HG03097 (cell line): ENCODE data around the gene ENTPD5.
"Not testable (repeated sequence)": the region's sequence is repeated elsewhere in the genome, so short reads cannot be mapped to it uniquely, and the experiment has no call there.

Experiments
- ATAC-seq: cut with Tn5 transposase; IDR thresholded peaks from one replicate; pipeline ENCODE4 v1.9.1; 2021; ENCODE audit not compliant: unreplicated experiment, low FRiP score

The ENTPD5 gene

DNA sequence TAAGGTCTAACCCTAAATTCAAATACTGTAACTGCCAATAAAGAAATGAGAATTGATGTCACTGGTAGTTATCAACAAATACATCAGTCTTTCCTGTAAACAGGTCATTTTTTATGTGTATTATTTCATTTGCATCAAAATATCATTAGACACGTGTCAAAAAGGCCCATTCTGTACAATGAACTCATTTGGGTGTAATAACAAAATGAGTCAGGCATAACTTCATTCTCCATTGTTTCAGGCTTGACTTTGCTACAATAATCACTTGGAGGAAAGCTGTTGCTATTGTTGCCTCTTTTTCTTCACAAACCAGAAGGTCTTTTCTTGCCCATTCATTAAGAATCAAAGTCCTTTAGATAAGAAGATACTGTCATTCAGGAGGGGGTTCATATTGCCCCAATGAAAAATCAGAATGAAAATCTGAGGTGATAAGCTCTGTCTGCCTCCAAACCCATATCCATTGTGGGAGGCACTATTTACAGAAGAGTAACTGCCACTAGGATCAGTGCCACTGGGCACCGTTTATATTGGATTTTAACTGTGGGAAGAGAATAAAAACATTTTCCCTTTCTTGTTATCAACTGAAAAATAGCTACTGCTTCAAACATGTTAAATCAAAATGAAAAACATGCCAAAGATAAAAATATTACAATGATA, 10.1 kb downstream of the ENTPD5 start:
- ATAC-seq = no peak

DNA sequence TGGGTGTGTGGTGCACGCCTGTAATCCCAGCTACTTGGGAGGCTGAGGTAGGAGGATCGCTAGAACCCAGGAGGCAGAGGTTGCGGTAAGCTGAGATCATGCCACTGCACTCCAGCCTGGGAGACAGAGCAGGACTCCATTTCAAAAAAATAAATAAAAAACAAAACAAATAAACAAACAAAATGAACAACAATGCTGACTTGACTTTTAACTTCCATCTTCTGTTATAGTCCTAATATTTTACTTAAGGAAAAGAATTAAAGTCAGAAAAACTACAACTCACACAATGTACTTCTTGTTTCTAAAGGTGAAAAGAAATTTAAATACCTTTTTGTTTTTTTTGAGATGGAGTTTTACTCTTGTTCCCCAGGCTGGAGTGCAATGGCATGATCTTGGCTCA, 13.4 kb downstream of the ENTPD5 start:
- ATAC-seq = not testable (repeated sequence)

DNA sequence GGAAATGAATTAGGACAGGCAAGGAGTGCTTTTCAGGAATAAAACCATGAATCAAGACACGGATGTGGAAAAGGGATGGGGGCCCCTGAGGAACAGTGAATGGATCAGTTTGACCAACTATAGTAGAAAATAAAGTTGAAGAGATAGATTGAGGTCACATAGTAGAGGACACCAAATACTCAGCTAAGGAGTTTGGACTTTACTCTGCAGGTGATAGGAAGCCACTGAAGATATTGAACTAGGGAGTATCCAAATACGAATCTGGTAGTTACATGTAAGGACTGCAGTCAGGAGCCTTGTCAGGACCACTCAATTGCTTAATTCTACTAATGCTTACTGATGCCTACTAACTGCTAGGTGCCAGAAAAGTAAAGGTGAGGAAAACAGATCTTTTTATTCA, 20.4 kb downstream of the ENTPD5 start:
- ATAC-seq = no peak

DNA sequence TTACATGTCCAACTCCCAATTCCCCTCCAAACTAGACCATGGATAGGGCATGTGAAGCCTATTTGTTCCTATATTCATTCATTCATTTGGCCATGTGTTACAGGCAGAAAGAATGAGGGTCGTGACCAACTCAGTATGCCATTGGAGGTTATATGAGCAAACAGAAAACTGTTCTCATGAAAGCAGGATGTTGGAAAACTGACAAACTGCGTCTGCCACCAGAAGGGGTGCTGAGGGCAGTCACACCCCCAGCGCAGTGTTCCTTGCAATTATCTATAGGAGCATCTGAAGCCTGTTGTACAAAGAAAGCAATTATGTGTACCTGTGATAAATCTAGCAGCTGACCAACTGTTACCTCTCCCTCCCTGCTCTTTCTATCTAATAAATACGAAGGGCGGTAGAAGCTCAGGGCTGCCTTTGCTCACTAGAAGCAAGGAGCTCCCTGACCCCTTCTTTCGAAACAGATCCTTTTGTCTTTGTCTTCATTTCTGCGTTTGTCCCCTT, 21.1 kb downstream of the ENTPD5 start:
- no peak for ATAC-seq

DNA sequence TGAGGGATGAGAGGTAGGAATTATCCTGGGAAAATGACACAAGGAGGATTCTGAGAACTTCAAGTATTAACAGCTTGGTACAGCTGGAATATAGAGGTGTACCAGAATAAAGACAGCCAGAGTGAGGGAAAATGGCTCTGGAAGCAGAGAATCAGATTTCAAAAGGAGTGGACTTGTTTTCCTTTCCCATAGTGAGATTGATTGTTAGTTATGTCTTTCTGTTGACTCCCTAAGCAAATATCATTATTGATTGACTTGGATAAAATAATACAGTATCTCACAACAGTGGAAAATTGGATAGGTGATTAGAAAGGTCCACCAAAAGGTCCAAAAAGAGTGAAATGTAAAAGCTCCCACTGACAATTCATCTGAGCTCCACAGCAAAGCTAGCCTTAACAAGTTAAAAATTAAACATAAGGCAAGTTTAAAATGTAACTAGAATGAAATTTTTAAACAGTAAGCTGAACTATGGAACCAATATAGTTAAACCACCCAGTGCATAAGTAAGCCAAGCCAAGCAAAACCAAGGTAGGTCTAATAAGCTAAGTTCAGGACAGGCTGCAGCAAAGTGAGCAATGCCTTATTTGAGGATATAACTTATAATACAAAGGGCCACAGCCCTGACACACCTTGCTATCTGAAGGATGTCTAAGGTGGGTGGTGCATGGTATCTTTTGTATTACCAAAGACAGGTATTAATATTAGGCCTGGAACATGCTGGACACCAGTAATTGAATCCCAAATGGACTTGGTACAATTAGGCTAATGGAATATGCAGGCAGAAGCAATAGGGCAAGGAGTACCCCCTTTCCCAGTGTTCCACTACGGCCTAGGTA, 21.8 kb downstream of the ENTPD5 start:
- ATAC-seq = no peak

DNA sequence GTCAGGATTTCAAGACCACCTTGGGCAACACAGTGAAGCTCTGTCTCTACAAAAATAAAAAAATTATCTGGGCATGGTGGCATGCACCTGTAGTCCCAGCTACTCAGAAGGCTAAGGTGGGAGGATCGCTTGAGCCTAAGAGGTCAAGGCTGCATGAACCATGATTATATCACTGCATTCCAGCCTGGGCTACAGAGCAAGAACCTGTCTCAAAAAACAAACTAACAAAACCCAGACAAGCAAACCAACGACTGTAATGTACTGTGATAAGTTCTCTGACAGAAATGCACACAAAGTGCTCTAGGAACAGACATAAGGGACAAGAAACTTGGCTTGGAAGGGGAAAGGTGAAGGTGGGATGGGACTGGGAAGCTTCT, 22.4 kb downstream of the ENTPD5 start:
- ATAC-seq = no peak

DNA sequence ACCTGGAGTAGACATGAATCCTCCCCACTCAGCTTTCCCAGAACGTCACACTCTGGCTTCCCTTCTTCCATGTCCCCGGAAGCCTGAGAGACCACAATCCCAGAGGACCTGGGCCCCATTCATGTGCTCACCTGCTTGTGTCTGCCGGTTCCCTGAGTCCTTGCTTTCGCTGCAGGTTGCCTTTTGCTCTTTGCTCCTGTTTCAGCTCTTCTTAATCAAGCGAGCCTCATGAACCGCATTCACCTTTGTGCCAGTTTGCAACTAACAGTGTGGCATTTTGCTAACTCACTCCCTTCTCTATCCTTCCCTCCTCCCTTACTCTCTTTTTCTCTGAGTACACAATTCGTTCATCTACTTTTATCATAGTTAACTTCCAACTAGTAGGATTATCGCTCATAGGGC, 23.1 kb downstream of the ENTPD5 start:
- no peak for ATAC-seq

DNA sequence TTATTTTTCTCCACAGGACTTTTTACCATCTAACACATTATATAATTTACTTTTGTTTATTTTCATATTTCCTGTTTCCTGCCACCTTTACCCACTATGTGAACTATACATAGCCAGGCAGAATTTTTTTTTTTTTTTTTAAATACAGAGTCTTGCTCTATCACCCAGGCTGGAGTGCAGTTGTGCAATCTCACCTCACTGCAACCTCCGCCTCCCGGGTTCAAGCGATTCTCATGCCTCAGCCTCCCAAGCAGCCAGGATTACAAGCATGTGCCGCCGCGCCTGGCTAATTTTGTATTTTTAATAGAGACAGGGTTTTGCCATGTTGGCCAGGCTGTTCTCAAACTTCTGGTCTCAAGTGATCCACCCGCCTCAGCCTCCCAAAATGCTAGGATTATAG, 24.2 kb downstream of the ENTPD5 start:
- ATAC-seq = not testable (repeated sequence)

DNA sequence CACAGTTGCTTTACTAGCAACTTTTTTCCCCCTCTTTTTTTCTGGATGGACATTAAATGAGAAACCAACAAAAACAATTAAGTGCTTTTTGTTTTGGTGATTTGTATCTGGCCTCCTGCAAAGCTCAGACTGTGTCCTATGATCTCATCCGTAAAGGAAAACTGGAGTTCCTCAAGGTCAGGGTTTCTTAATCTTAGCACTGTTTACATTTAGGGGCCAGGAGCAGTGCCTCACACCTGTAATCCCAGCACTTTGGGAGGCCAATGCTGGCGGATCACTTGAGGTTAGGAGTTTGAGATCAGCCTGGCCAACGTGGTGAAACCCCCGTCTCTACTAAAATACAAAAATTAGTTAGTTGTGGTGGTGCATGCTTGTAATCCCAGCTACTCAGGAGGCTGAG, 28.0 kb downstream of the ENTPD5 start:
- ATAC-seq = no peak

DNA sequence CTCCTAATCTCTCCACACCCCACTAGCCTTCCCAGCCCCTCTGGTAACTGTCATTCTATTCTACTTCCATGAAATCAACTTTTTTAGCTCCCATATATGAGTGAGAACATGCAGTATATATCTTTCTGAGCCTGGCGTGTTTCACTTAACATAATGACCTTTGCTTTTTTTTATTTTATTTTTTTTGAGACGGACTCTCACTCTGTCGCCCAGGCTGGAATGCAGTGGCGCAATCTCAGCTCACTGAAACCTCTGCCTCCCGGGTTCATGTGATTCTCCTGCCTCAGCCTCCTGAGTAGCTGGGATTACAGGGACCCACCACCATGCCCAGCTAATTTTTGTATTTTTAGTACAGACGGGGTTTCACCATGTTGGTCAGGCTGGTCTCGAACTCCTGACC, 30.4 kb downstream of the ENTPD5 start:
- ATAC-seq = not testable (repeated sequence)

DNA sequence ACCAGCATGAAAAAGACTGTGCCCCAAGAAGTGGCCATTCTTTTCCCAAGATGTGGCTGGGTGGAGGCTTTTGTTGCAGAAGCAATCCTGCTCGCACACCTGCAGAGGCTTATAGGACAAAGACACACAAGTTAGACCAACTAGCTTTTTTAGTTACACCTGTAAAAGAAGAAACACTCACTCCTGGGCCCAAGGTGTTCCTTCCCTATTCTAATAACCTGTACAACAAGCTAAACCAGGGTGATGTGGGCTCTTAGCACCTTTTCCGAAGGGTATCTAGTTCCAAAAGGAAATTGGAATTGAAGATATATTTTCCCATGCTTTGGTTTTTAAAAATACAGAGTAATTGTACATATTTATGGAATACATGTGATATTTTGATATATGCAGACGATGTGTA, 31.0 kb downstream of the ENTPD5 start:
- ATAC-seq = no peak

DNA sequence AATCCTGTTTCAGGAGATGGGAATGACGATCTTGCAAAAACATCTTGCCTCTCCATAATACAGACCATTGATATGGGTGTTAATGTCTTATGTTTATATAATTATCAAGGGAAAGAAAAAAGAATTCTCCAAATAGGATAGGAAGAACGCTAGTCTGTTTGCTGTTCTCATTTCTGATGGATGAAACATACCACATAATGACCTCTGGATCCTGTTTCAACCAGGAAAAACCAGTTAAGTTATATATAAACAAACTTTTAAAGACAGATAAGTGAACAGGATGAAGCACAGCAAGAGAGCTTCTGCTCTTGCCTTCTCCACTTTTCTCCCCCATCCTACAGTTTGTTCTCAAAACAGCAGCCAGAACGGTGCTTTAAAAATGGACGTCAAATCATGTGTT, 41.2 kb downstream of the ENTPD5 start:
- ATAC-seq = no peak

DNA sequence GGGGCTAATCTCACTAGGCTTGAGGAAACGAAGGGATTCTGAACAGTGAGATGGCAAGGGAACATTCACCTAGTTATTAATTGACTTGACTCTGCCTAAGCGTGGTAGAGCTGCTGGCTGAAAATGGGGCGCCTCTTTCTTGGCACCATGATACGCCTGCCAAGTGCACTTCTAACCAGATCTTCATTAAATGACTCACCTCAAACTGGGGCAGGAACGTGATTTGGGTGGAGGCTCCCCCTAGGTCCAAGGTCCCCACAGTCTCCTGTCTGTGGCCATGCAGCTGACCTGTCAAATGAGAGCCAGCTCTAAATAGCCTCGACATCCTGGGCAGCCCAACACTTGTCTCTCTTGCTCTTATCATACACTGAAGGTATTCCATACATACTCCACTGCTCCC, 43.0 kb downstream of the ENTPD5 start:
- ATAC-seq = no peak

DNA sequence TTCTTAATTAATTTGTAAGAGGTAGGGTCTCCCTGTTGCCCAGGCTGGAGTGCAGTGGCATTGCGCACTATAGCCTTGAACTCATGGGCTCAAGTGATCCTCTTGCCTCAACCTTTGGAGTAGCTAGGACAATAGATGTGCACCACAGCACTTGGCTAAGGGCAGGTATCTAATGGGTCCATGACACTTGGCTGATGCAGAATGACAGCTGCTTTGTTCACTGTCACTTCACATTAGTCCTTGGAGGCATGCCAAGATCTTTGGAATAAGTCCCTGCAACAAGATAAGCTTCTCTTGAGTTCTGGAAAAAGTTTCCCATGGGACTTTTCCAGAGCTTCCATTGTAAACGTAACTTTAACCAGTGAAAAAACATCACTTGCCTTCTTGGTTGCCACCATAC, 45.6 kb downstream of the ENTPD5 start:
- no peak for ATAC-seq

DNA sequence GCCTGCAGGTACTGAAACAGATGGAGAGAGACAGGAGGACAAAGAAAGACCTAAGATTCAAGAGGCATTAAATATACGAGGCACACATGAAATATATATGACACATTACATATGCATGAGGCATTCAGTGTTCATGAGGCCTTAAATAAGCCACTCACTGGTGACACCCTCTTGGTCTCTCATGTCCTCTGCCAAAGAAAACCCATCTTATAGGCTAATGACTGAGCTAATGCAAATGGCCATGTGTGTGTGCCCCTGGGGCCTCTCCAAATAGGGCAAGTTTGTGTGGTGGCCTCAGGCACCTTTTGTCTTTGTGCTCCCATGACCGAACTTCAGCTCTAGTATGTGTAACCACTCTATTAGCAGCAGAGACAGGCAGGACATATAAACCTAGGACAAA, 50.2 kb downstream of the ENTPD5 start:
- no peak for ATAC-seq

DNA sequence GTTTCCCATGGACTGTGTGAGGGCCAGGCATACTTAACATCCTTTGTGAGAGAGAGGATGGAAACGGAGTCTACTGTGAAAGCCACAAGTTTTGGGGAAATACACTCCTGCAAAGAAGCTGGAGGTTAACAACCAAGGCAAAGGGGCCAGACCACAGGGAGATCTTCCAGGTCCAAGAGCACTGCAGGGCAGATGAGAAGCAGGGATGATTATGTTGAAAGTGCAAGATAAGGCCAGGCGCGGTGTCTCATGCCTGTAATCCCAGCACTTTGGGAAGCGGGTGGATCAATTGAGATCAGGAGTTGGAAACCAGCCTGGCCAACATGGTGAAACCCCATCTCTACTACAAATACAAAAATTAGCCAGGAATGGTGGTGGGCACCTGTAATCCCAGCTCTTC, 53.9 kb downstream of the ENTPD5 start:
- no peak for ATAC-seq

DNA sequence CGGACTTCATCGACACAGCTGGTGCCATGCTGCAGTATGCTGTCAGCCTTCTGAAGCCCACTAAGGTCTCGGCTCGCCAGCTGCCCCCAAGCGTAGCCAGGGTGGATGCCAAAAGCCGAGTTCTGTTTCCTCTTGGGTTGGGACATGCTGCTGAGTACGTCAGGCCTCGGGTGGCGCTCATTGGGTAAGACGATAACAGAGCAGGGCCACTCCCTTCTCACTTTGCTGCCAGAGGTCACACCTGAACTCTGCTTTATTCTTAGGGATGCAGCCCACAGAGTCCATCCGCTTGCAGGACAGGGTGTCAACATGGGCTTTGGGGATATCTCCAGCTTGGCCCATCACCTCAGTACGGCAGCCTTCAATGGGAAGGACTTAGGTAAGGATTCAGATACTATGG, 57.9 kb downstream of the ENTPD5 start:
- ATAC-seq = no peak

DNA sequence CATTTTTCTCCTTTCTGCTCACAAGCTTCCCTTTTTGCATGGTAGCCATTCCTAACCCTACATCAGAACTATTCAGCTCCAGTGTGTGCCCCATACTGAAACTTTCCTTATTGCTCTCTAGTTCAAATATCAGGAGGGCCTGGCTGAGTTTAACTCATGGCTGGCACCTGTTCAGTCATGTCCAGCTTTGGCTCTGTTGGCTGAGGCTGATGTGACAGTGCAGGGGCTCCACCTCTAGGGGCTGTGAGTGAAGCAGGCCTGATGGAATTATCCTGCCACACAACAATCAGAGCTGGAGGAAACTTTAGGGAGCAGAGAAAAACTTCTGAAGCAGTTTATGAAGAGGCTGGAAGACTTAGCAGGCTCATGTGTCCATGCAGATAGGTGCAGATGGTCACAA, 60.5 kb downstream of the ENTPD5 start:
- ATAC-seq = no peak

DNA sequence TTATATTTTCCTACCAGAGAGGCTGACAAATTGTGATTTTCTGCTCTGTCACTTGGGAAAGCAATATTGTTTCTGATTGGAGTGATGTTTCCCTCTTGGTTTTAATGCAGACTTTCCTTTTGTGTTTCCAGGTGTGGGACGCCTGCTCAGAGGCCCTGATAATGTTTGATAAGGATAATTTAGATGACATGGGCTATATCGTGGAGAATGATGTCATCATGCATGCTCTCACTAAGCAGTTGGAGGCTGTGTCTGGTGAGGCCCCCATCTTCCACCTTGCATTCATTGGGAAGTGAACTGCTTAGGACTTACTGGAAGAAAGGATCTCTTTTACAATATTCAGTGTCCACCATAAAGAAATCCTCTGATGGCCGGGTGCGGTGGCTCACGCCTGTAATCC, 63.4 kb downstream of the ENTPD5 start:
- no peak for ATAC-seq

DNA sequence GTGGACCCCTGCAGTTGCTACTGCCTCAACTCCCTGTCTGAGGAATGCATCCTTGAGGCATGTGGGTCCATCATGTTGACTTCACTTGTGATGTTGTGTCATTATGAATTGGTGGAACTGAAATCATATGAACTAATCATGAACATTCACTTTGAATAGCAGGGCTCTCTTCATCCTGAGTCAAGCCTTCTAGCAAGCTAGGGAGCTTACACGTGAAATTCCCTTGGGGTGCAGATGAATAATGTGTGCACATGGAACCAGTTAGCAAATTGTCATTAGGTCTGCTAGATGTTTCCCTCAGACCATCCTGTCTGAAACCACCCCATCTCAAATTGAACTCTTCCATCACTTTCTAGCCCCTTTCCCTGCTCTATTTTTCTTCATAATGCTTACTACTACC, 65.4 kb downstream of the ENTPD5 start:
- no peak for ATAC-seq

DNA sequence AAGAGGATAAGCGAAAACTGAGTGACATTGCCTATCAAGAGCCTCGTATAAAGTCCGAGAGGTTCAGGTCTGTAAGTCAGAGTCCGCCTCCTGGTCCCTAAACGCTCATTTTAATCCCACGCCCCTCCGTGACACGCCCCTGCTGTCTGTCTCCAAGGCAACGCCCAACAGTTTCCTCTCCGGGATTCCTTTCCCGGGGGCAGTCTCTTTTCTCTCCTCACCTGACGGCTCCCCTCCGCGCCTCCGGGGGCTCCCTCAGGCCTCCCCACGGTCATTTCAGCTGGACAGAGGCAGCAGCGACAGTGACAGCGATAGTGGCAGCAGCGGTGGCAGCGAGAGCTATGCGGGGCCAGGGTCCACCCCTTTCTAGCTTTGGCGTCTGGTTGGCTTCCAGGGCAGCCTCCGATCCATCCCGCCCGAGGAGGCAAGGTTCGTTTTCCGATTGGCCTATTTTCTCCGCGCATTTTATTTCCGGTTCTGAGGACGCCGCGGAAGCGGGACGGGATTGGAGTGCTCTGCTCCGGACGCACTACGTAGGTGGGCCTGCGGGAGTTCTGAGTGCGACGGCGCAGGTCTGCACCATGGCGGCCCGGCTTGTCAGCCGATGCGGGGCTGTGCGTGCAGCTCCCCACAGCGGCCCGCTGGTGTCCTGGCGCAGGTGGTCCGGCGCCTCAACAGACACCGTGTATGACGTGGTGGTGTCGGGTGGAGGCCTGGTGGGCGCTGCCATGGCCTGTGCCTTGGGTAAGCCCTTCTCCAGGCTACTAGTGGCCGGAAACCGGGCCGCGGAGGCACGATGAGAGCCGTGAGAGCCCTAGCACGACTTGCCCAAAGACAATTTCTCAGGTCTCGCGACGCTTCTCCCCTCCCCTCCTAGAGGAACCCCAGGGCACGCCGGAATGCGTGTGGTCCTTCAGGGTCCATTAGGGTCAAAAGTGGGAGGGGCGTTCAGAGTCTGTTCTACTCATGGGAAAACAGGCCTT, 69.0 kb downstream of the ENTPD5 start, which contains the start of the genes COQ6 and FAM161B:
COQ6 (plus strand) TSS at position 551 of the 983 bp plus-strand sequence; CDS start at position 582, 31 bp downstream.
FAM161B (minus strand) TSS at position 343 of the 983 bp plus-strand sequence; CDS start at position 275, 68 bp downstream.
- ATAC-seq = peak; percentile 88
